Measurements from ENCODE around the gene NRIP2. TPM values are rescaled to one million over a fixed set of nuclear protein-coding genes. Genes with fewer than 3 reads are reported as not detected.

The NRIP2 gene
- total RNA-seq, 2 experiments from 2014 or later, result not detected

- Histone ChIP-seq H3K79me2 (ENCODE audit: insufficient read depth, low read depth, low read length) (no peaks in the 10 kb centered on the region), H3K9me3 (ENCODE audit: low read length) (no peaks in the 10 kb centered on the region), H3K36me3 (ENCODE audit: insufficient read depth, low read length) (peaks cover 94% of the 10 kb centered on the region), H3K4me1 (ENCODE audit: insufficient read depth, low read length, poor library complexity, severe bottlenecking) (no peaks in the 10 kb centered on the region), H3K4me3 (ENCODE audit: low read depth, low read length, poor library complexity, severe bottlenecking) (no peak overlapping the region), H4K20me1 (ENCODE audit: insufficient read depth, low read length) (no peaks in the 10 kb centered on the region), H3K9me2 (ENCODE audit: insufficient read depth, low read length) (no peaks in the 10 kb centered on the region), H3K27ac (ENCODE audit: low read depth, low read length, poor library complexity, severe bottlenecking) (no peak overlapping the region), H2AFZ (ENCODE audit: low read length) (no peak overlapping the region), H3K4me2 (ENCODE audit: low read length) (no peak overlapping the region)
- TF ChIP-seq EZH2phosphoT487 (IDR thresholded peaks at IDR 0.05; ENCODE audit: borderline replicate concordance, low read depth, low read length), result no peak
- TF ChIP-seq, protein P1, sequence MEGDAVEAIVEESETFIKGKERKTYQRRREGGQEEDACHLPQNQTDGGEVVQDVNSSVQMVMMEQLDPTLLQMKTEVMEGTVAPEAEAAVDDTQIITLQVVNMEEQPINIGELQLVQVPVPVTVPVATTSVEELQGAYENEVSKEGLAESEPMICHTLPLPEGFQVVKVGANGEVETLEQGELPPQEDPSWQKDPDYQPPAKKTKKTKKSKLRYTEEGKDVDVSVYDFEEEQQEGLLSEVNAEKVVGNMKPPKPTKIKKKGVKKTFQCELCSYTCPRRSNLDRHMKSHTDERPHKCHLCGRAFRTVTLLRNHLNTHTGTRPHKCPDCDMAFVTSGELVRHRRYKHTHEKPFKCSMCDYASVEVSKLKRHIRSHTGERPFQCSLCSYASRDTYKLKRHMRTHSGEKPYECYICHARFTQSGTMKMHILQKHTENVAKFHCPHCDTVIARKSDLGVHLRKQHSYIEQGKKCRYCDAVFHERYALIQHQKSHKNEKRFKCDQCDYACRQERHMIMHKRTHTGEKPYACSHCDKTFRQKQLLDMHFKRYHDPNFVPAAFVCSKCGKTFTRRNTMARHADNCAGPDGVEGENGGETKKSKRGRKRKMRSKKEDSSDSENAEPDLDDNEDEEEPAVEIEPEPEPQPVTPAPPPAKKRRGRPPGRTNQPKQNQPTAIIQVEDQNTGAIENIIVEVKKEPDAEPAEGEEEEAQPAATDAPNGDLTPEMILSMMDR (conservative IDR thresholded peaks at IDR 0.05; ENCODE audit: low read length), result no peak
- no peak for DNase-seq (ENCODE audit: low spot score)
- intact Hi-C loops (cut with micrococcal nuclease; ENCODE audit: unreplicated experiment), result no loop called here
- ChIA-PET CTCF (ENCODE audit: unreplicated experiment) (no interaction called here), POLR2A (interaction anchor here (0.6 kb wide), 1 partner anchor 12 kb away, joined by 3 read pairs; no protein-coding TSS in a partner anchor)
- BruUV-seq (replicated peaks), result no TSS peak
Observed at GRCh38 chr12:2803635-2804392, 31.0 kb downstream of the NRIP2 start.

GRCh38 chr12:2801044-2801783, 33.6 kb downstream of the NRIP2 start:
- intact Hi-C loops (cut with micrococcal nuclease; ENCODE audit: unreplicated experiment), result no loop called here
- H3K79me2 ChIP-seq (ENCODE audit: insufficient read depth, low read depth, low read length), result peaks cover 22% of the 10 kb centered on the region
- H3K36me3 ChIP-seq (ENCODE audit: insufficient read depth, low read length), result peaks cover 100% of the 10 kb centered on the region
- H3K9me3 ChIP-seq (ENCODE audit: low read length), result no peaks in the 10 kb centered on the region
- CTCF ChIA-PET (ENCODE audit: unreplicated experiment), result no interaction called here
- H3K9me2 ChIP-seq (ENCODE audit: insufficient read depth, low read length), result no peaks in the 10 kb centered on the region
- BruUV-seq (replicated peaks), result no TSS peak
- DNase-seq (ENCODE audit: low spot score), result no peak
- TF ChIP-seq, protein P1 (conservative IDR thresholded peaks at IDR 0.05; ENCODE audit: low read length), result no peak
- no peak overlapping the region for H3K27ac ChIP-seq (ENCODE audit: low read depth, low read length, poor library complexity, severe bottlenecking)
- peaks cover 18% of the 10 kb centered on the region for H4K20me1 ChIP-seq (ENCODE audit: insufficient read depth, low read length)
- H2AFZ ChIP-seq (ENCODE audit: low read length), result no peak overlapping the region
- peaks cover 8% of the 10 kb centered on the region for H3K4me1 ChIP-seq (ENCODE audit: insufficient read depth, low read length, poor library complexity, severe bottlenecking)
- no peak overlapping the region for H3K4me3 ChIP-seq (ENCODE audit: low read depth, low read length, poor library complexity, severe bottlenecking)
- H3K4me2 ChIP-seq (ENCODE audit: low read length), result no peak overlapping the region
- POLR2A ChIA-PET, result no interaction called here

- H3K36me3 ChIP-seq (ENCODE audit: insufficient read depth, low read length), result peaks cover 93% of the 10 kb centered on the region
- H3K4me1 ChIP-seq (ENCODE audit: insufficient read depth, low read length, poor library complexity, severe bottlenecking), result peaks cover 12% of the 10 kb centered on the region
- no peak overlapping the region for H3K4me3 ChIP-seq (ENCODE audit: low read depth, low read length, poor library complexity, severe bottlenecking)
- no peak overlapping the region for H3K27ac ChIP-seq (ENCODE audit: low read depth, low read length, poor library complexity, severe bottlenecking)
- CTCF ChIA-PET (ENCODE audit: unreplicated experiment), result no interaction called here
- peaks cover 23% of the 10 kb centered on the region for H4K20me1 ChIP-seq (ENCODE audit: insufficient read depth, low read length)
- BruUV-seq (replicated peaks), result no TSS peak
- no peaks in the 10 kb centered on the region for H3K9me3 ChIP-seq (ENCODE audit: low read length)
- H3K4me2 ChIP-seq (ENCODE audit: low read length), result no peak overlapping the region
- intact Hi-C loops (cut with micrococcal nuclease; ENCODE audit: unreplicated experiment), result no loop called here
- H3K9me2 ChIP-seq (ENCODE audit: insufficient read depth, low read length), result no peaks in the 10 kb centered on the region
- H2AFZ ChIP-seq (ENCODE audit: low read length), result no peak overlapping the region
- POLR2A ChIA-PET, result no interaction called here
- peaks cover 29% of the 10 kb centered on the region for H3K79me2 ChIP-seq (ENCODE audit: insufficient read depth, low read depth, low read length)
- TF ChIP-seq, protein P1 (conservative IDR thresholded peaks at IDR 0.05; ENCODE audit: low read length), result no peak
- no peak for TF ChIP-seq EZH2phosphoT487 (IDR thresholded peaks at IDR 0.05; ENCODE audit: borderline replicate concordance, low read depth, low read length)
- DNase-seq (ENCODE audit: low spot score), result no peak
Observed at GRCh38 chr12:2800046-2800570, 34.7 kb downstream of the NRIP2 start.
